Stimulated activated naive CD4-positive, alpha-beta T cell (primary cell): ENCODE results near the gene XPOT.

Experiments used
- DNase-seq, 6 experiments: peaks; one replicate each; lab custom pipeline; 2025; lab: John Stamatoyannopoulos, UW

The XPOT gene

DNA sequence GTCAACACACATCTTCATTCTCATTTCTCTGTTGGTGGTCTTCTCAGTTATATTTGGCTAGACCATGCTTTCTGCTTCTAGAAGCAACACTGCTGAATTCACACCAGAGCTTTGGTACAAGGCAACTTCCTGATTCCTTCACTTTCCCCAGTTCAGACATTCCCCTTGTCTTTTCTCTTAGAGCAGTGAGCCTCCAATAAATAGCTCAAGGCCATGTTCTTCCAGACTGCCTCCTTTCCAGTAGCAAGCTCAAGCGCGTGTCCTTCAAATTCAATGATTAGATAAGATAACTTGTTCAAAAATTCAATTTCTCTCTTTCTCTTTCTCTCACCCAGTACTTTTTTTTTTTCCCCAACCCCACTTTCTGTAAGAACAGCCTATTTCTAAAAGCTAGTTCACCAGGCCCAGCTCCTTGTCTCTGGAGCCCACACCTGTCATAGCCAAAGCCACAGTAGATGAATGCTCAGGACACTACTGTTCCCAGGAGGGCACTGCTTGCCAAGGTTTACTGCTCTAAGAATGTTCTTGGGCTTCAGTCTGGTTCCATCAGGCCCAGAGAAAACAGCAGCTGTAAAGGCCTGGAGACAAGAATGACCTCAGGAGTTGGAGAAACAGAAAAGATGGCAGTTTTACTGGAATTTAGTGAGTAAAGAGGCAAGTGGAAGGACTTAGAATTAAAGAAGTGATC is 65.4 kb downstream of the XPOT start:
- no peak for DNase-seq

DNA sequence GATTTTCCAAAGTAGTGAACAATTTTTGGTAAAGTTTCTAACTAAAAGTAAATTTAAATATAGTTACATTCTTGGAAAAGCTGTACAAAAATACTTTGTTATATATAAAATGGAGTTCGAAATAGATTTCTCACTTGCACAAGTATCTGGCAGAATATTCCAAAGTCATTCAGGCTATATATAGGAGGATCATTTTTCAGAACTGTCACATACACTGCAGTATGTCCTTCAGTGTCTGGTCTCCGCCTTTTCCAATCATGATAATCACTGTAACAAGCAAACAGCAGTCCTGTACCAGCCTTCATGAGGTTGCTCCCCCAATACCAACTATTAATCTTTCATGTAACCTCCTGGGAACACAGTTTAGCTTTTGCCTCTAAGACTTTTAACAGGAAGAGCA is 66.3 kb downstream of the XPOT start:
- DNase-seq: no peak

GRCh38 chr12:64473176-64473575 is 69.0 kb downstream of the XPOT start:
- DNase-seq: no peak

DNA sequence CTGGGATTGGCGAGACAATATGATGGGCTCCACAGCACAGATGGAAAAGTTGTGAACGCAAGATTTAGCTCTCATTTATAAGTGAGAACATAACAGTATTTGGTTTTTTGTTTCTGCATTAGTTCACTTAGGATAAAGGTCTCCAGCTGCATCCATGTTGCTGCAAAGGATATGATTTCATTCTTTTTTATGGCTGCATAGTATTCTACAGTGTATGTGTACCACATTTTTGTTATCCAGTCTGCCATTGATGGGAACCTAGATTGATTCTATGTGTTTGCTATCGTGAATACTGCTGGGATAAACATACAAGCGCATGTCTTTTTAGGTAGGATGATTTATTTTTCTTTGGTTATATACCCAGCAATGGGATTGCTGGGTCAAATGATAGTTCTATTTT is 71.3 kb downstream of the XPOT start:
- no peak for DNase-seq

- no peak for DNase-seq
These were observed 72.7 kb downstream of the XPOT start for GRCh38 chr12:64476844-64477243.

- DNase-seq: no peak
These were observed 74.5 kb downstream of the XPOT start for GRCh38 chr12:64478661-64479060.

GRCh38 chr12:64480148-64480547 is 76.0 kb downstream of the XPOT start:
- DNase-seq: no peak

- DNase-seq: no peak
These were observed 82.5 kb downstream of the XPOT start for GRCh38 chr12:64486657-64487056.

DNA sequence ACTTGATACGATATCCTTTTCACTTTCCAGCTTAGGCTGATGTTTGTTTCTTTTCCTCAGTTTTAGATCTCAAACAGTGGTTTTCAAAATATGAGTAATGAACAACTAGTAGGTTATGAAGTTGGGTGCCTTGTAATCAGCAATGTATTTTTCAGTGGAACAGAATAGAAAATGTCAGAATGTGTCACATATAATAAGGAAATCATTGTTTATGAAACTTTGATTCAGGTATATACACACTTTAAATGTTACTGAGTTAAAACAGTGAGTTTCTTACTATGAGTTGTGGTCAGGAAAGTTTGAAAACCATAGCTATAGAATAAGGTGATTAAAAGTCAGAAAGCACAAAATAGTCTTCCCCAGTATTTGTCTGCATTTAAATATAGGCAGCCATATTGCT is 87.5 kb downstream of the XPOT start:
- DNase-seq: no peak

GRCh38 chr12:64493513-64493912 is 89.3 kb downstream of the XPOT start:
- no peak for DNase-seq

DNA sequence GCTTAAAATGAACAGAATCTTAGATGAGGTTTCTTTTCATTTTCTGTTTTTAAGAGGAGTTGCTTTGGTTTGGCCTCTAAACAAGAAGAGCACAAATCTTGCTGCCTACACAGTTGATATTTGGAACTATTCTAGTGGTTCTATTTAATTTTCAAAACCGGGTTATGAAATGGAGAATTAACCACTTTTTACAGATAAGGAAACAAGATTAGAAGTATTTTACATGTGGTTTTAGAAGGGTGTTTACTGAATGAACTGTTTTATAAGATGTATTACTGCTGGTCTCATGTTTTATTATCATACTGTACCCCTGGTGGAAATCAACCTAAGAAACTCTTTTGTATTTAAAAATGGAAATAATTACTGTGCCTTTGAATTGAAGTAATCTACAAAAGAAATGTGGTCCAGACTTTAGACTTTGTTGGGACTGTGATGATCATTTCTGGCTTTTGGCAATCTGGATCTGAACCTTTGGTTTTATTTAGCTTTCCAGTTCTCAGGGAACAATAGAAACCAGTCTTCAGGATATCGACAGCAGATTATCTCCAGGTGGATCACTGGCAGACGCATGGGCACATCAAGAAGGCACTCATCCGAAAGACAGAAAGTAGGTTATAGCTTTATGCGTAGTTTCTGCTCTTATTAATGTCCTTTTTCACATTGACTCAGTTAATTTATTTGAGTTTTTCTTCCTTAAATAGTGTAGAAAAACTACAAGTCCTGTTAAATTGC is 91.0 kb downstream of the XPOT start:
- DNase-seq: no peak

- no peak for DNase-seq
These were observed 92.7 kb downstream of the XPOT start for GRCh38 chr12:64496839-64497400.

DNA sequence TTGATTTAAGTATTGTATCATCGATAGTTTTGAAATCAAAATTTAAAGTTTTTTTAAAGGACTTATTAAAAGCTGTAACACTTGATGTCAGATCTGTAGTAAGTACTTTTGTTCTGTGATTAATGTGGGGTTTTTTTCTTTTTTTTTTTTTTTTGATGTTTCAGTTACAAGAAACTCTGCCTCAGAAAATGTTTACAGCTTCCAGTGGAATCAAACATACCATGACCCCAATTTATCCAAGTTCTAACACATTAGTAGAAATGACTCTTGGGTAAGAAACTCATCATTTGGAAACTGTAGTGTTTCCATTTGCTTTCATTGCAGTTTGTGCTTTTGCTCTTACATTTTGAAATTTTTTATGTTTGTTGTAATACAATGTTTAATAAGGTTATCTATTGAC is 93.3 kb downstream of the XPOT start:
- DNase-seq: no peak

GRCh38 chr12:64497903-64498302 is 93.7 kb downstream of the XPOT start:
- DNase-seq: no peak

GRCh38 chr12:64500394-64500793 is 96.2 kb downstream of the XPOT start:
- no peak for DNase-seq
